GM12878 (cell line): ENCODE measurements around the gene ADGRG2. TPM values are rescaled to one million over a fixed set of nuclear protein-coding genes. Genes with fewer than 3 reads are reported as not detected.

Experiments used
- ATAC-seq: fragments of 200-7000 bp; cut with Tn5 transposase; 3 replicates; pipeline ENCODE4 v1.9.1; 2020; ENCODE audit warnings: mild to moderate bottlenecking, moderate library complexity
- BruUV-seq: library from RNA; stranded (reverse); fragments of 400-500 nt; replicated peaks from 2 replicates; lab custom pipeline; 2021; lab: Mats Ljungman, UMichigan
- CTCF ChIA-PET: fragments of 300-600 bp; sonication (Branson Sonifier 250); formaldehyde crosslinking; extraction: SDS; loops from one replicate; lab custom pipeline; 2021; ENCODE audit warnings: inconsistent platforms; lab: Yijun Ruan, JAX
- POLR2A ChIA-PET: fragments of 350-600 bp; formaldehyde crosslinking; extraction: SDS; loops from one replicate; lab custom pipeline; 2021; ENCODE audit warnings: inconsistent platforms; lab: Charles Lee
- RAD21 ChIA-PET: fragments of 300-600 bp; sonication (Branson Sonifier 250); formaldehyde crosslinking; loops from one replicate; lab custom pipeline; 2023; ENCODE audit warnings: antibody characterized with exemption; ENCODE audit not compliant: unreplicated experiment; lab: Charles Lee
- SMC1A ChIA-PET: fragments of 300-600 bp; sonication (Branson Sonifier 250); formaldehyde crosslinking; loops from one replicate; lab custom pipeline; 2023; ENCODE audit not compliant: unreplicated experiment, uncharacterized antibody; lab: Charles Lee
- DNase-seq: peaks from one replicate; pipeline ENCODE4 v3.0.0-alpha.2; 2011; ENCODE audit warnings: low read depth, low spot score
- FAIRE-seq: peaks from 3 replicates; lab custom pipeline; 2011; peaks lifted over from hg19 to GRCh38; lab: Jason Lieb, UNC
- H2AFZ ChIP-seq: 2 replicates; pipeline ENCODE4 v1.6.0; 2011; ENCODE audit warnings: low read depth, low read length, control low read depth; ENCODE audit not compliant: control insufficient read depth
- H3K27ac ChIP-seq: 2 replicates; pipeline ENCODE4 v1.5.1; 2011; ENCODE audit warnings: control low read depth; ENCODE audit not compliant: control insufficient read depth, insufficient read depth
- H3K27me3 ChIP-seq, 2 experiments: replicated peaks in 1 of 2; 2 replicates each; pipeline versions ENCODE4 v1.6.0 to v1.6.1; 2011; ENCODE audit warnings: low read length in 1 of 2; ENCODE audit not compliant: control insufficient read depth in 2 of 2, insufficient read depth in 2 of 2
- H3K36me3 ChIP-seq, 2 experiments: 2 replicates each; pipeline ENCODE4 v1.5.1; 2011; ENCODE audit warnings: low read length in 1 of 2; ENCODE audit not compliant: control insufficient read depth in 2 of 2, insufficient read depth in 2 of 2
- H3K4me1 ChIP-seq: 2 replicates; pipeline ENCODE4 v1.6.1; 2011; ENCODE audit warnings: mild to moderate bottlenecking, low read length, moderate library complexity, mixed read lengths; ENCODE audit not compliant: control insufficient read depth, insufficient read depth
- H3K4me2 ChIP-seq: 2 replicates; pipeline ENCODE4 v1.6.0; 2011; ENCODE audit warnings: control low read depth; ENCODE audit not compliant: control insufficient read depth, insufficient read depth
- H3K4me3 ChIP-seq: fragments of 200-600 bp; sonication (generic); 2 replicates; pipeline ENCODE4 v1.5.1; 2016
- H3K79me2 ChIP-seq: 2 replicates; pipeline ENCODE4 v1.6.0; 2011; ENCODE audit warnings: low read length; ENCODE audit not compliant: control insufficient read depth, insufficient read depth
- H3K9ac ChIP-seq: 2 replicates; pipeline ENCODE4 v1.8.0; 2011; ENCODE audit warnings: low read length, control low read depth, mixed read lengths; ENCODE audit not compliant: control insufficient read depth, insufficient read depth
- H3K9me3 ChIP-seq: replicated peaks from 3 replicates; pipeline ENCODE4 v1.5.1; 2011; ENCODE audit warnings: mild to moderate bottlenecking, low read length; ENCODE audit not compliant: control insufficient read depth, insufficient read depth
- H4K20me1 ChIP-seq: 2 replicates; pipeline ENCODE4 v1.6.0; 2011; ENCODE audit not compliant: control insufficient read depth, insufficient read depth
- BMI1 ChIP-seq: fragments of 450-650 bp; IDR thresholded peaks from 2 replicates; pipeline ENCODE4 v1.6.1; 2016; ENCODE audit warnings: mild to moderate bottlenecking, moderate library complexity, borderline replicate concordance
- CHD4 ChIP-seq: fragments of 200-600 bp; sonication (generic); IDR thresholded peaks from 2 replicates; pipeline ENCODE4 v1.6.1; 2016; ENCODE audit warnings: mild to moderate bottlenecking
- CREM ChIP-seq: IDR thresholded peaks from 2 replicates; pipeline ENCODE4 v1.6.1; 2014; ENCODE audit warnings: antibody characterized with exemption, low read depth
- EGR1 ChIP-seq, 2 experiments: IDR thresholded peaks; 1 replicate in 1 of 2; 2 replicates in 1 of 2; pipeline ENCODE4 v1.6.1; 2011 to 2012; ENCODE audit warnings: low read depth in 2 of 2, low read length in 2 of 2, borderline replicate concordance in 1 of 2, mild to moderate bottlenecking in 1 of 2, moderate library complexity in 1 of 2
- FOXM1 ChIP-seq: IDR thresholded peaks from 2 replicates; pipeline ENCODE4 v1.6.1; 2012; ENCODE audit warnings: low read depth, mild to moderate bottlenecking, inconsistent platforms, low read length, moderate library complexity
- IKZF2 ChIP-seq, 2 experiments: fragments of 450-650 bp; IDR thresholded peaks; 2 replicates each; pipeline ENCODE4 v1.6.1; 2017; ENCODE audit warnings: mild to moderate bottlenecking in 2 of 2, moderate library complexity in 2 of 2
- PML ChIP-seq: IDR thresholded peaks from 2 replicates; pipeline ENCODE4 v1.6.1; 2012; ENCODE audit warnings: low read length, inconsistent platforms
- SPI1 ChIP-seq: IDR thresholded peaks from 2 replicates; pipeline ENCODE4 v1.6.1; 2011; ENCODE audit warnings: low read depth, mild to moderate bottlenecking, low read length, moderate library complexity, borderline replicate concordance; ENCODE audit not compliant: insufficient read depth
- SREBF1 ChIP-seq: IDR thresholded peaks from 2 replicates; pipeline ENCODE4 v1.6.1; 2012; ENCODE audit warnings: mild to moderate bottlenecking, low read length
- ZNF24 ChIP-seq: fragments of 450-650 bp; IDR thresholded peaks from 2 replicates; pipeline ENCODE4 v1.6.1; 2017; ENCODE audit warnings: antibody characterized with exemption, mild to moderate bottlenecking
- ZZZ3 ChIP-seq: IDR thresholded peaks from 2 replicates; pipeline ENCODE4 v1.6.1; 2011; ENCODE audit warnings: low read depth; ENCODE audit not compliant: control insufficient read depth, insufficient read length
- WGBS: methylation state at CpG from one replicate; pipeline ENCODE4 v1.1.6; 2016; ENCODE audit warnings: low lambda C conversion rate; ENCODE audit not compliant: insufficient replicate concordance, insufficient coverage; ENCODE audit errors: missing lambda C conversion rate; 5-methylcytosine and 5-hydroxymethylcytosine counted together
- in situ Hi-C: fragments of 300-500 bp; cut with MboI; formaldehyde crosslinking; loops from 9 replicates; pipeline ENCODE4 v1.14.3; 2018; ENCODE audit warnings: mixed read lengths
- intact Hi-C: fragments of 100-400 bp; cut with micrococcal nuclease; formaldehyde crosslinking; loops from one replicate; pipeline ENCODE4 v1.14.2; 2022; ENCODE audit not compliant: unreplicated experiment
- polyA plus RNA-seq, 11 experiments: library from polyadenylated mRNA; depleted of rRNA in 4 of 11; unstranded in 6 of 11; stranded (reverse) in 5 of 11; fragments of >200 nt; fragmentation: Nextera tagmentation in 4 of 11; fragmentation: Illumina TruSeq in 1 of 11; extraction: Ambion mirVana in 4 of 11; extraction: Trizol in 1 of 11; gene quantifications; 1 replicate in 1 of 11; 2 replicates in 10 of 11; pipeline versions ENCODE4 v1.2.1 to v1.2.3, GENCODE V29; 2011 to 2016; ENCODE audit warnings: inconsistent platforms in 2 of 11, missing spikeins in 2 of 11, low read depth in 1 of 11
- total RNA-seq, 4 experiments: library from RNA; depleted of rRNA in 3 of 4; stranded (reverse); fragments of >200 nt in 3 of 4; fragmentation: Illumina TruSeq in 1 of 4; extraction: Trizol in 1 of 4; gene quantifications; 2 replicates each; pipeline versions ENCODE4 v1.2.1 to v1.2.3, GENCODE V29; 2013 to 2021
- TF ChIP-seq, protein P1 (sequence below), 3 experiments: IDR thresholded peaks in 2 of 3; conservative IDR thresholded peaks in 1 of 3; 2 replicates each; pipeline ENCODE4 v1.5.1; 2011; ENCODE audit warnings: low read depth in 3 of 3, low read length in 3 of 3, mild to moderate bottlenecking in 3 of 3, control low read depth in 2 of 3, moderate library complexity in 2 of 3, inconsistent platforms in 1 of 3, mixed read lengths in 1 of 3; ENCODE audit not compliant: control insufficient read depth in 2 of 3, insufficient read depth in 1 of 3; ENCODE audit errors: extremely low read depth in 1 of 3
- TF ChIP-seq, protein P2 (sequence below): fragments of 450-650 bp; IDR thresholded peaks from 2 replicates; pipeline ENCODE4 v1.6.1; 2017; ENCODE audit warnings: low read depth, mild to moderate bottlenecking, moderate library complexity

The ADGRG2 gene
- total and polyA plus RNA-seq, 10 of the 15 experiments (the other 5 are each of a cell fraction or from before 2014, with no cell fraction given): 0.02 to 0.29 (median 0.05) TPM; not detected in 5

DNA sequence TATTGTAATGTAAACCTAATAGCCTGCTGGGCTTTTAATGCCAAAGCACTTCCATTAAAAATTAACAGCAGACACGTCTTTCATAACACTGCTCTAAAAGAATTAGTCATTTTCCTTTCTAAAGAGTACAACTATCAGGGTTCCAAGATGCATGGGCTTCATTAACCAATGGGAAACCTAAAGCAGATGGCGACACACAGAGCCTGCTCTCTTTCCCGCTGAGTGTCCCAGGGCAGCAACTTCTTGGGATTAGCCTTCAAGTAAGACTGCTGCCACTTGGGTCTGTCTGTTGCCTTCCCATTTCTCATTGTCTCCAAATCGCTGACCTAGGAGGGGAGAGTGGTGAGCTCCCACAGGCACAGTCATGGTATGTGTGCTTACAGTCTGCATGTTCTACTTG is 124.4 kb downstream of the ADGRG2 start:
- in situ Hi-C loops (no loop called here), intact Hi-C loops (no loop called here)
- no peaks in the 10 kb centered on the region for H3K4me1 ChIP-seq
- H4K20me1 ChIP-seq: no peaks in the 10 kb centered on the region
- H3K27ac ChIP-seq: no peak overlapping the region
- CTCF ChIA-PET: no interaction called here
- no peak overlapping the region for H2AFZ ChIP-seq
- DNase-seq: no peak
- no peaks in the 10 kb centered on the region for H3K79me2 ChIP-seq
- BruUV-seq: no TSS peak
- no peak overlapping the region for H3K9ac ChIP-seq
- no peaks in the 10 kb centered on the region for H3K27me3 ChIP-seq
- 27% methylated on average over 4 of the region's 4 CpGs for WGBS
- RAD21 ChIA-PET: no interaction called here
- H3K4me3 ChIP-seq: no peak overlapping the region
- H3K36me3 ChIP-seq: no peaks in the 10 kb centered on the region
- no peak overlapping the region for H3K4me2 ChIP-seq
- SMC1A ChIA-PET: no interaction called here
- no peak for ATAC-seq
- POLR2A ChIA-PET: no interaction called here
- no peak for FAIRE-seq
- TF ChIP-seq EGR1 (IDR thresholded peaks at IDR 0.05; ENCODE audit: borderline replicate concordance in 1 of 2, low read depth in 2 of 2, low read length in 2 of 2) (no peak), CREM (no peak), PML (no peak), BMI1 (no peak), ZZZ3 (no peak)
- TF ChIP-seq, protein P1, sequence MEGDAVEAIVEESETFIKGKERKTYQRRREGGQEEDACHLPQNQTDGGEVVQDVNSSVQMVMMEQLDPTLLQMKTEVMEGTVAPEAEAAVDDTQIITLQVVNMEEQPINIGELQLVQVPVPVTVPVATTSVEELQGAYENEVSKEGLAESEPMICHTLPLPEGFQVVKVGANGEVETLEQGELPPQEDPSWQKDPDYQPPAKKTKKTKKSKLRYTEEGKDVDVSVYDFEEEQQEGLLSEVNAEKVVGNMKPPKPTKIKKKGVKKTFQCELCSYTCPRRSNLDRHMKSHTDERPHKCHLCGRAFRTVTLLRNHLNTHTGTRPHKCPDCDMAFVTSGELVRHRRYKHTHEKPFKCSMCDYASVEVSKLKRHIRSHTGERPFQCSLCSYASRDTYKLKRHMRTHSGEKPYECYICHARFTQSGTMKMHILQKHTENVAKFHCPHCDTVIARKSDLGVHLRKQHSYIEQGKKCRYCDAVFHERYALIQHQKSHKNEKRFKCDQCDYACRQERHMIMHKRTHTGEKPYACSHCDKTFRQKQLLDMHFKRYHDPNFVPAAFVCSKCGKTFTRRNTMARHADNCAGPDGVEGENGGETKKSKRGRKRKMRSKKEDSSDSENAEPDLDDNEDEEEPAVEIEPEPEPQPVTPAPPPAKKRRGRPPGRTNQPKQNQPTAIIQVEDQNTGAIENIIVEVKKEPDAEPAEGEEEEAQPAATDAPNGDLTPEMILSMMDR (IDR thresholded peaks at IDR 0.05 in 2 of 3, conservative IDR thresholded peaks at IDR 0.05 in 1 of 3; ENCODE audit: control insufficient read depth in 2 of 3, extremely low read depth in 1 of 3, insufficient read depth in 1 of 3, low read depth in 3 of 3, low read length in 3 of 3): no peak
- H3K9me3 ChIP-seq: no peaks in the 10 kb centered on the region

DNA sequence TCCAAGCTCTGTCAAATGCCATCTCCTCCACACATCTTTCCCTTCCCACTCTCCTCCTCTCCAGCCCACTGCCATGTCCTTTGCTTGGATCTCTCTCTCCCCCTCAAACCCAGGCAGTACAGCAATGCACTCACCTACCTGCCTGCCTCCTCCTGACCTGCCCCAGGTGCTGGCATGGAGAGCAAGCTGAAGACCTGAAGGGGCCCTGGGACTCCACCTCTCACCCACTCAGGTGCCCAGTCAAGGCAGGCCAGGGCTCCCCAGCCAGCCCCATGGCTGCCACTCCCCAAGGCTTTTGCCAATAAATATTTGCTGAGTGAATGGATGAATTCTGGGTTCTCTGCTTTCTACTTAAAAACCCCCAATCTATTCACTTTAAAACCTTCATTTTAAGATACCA is 125.7 kb downstream of the ADGRG2 start:
- Histone ChIP-seq H3K36me3 (no peaks in the 10 kb centered on the region), H3K4me2 (no peak overlapping the region), H3K4me1 (no peaks in the 10 kb centered on the region), H3K9me3 (no peaks in the 10 kb centered on the region), H2AFZ (no peak overlapping the region), H3K9ac (no peak overlapping the region), H3K27me3 (no peaks in the 10 kb centered on the region; a peak in 1 of 4 replicates), H3K27ac (no peak overlapping the region), H3K4me3 (no peak overlapping the region), H4K20me1 (no peaks in the 10 kb centered on the region), H3K79me2 (no peaks in the 10 kb centered on the region)
- SMC1A ChIA-PET: no interaction called here
- RAD21 ChIA-PET: no interaction called here
- CTCF ChIA-PET: interaction anchor here (2.7 kb wide), 1 partner anchor 11 kb away, joined by 9 read pairs; no protein-coding TSS in a partner anchor
- in situ Hi-C loops: no loop called here
- intact Hi-C loops: no loop called here
- DNase-seq: no peak
- no peak for FAIRE-seq
- ATAC-seq: no peak
- POLR2A ChIA-PET: no interaction called here
- no TSS peak for BruUV-seq
- no peak for TF ChIP-seq IKZF2 (IDR thresholded peaks at IDR 0.05)
- no peak for TF ChIP-seq FOXM1
- TF ChIP-seq ZNF24: no peak
- TF ChIP-seq SREBF1: no peak
- TF ChIP-seq, protein P2, sequence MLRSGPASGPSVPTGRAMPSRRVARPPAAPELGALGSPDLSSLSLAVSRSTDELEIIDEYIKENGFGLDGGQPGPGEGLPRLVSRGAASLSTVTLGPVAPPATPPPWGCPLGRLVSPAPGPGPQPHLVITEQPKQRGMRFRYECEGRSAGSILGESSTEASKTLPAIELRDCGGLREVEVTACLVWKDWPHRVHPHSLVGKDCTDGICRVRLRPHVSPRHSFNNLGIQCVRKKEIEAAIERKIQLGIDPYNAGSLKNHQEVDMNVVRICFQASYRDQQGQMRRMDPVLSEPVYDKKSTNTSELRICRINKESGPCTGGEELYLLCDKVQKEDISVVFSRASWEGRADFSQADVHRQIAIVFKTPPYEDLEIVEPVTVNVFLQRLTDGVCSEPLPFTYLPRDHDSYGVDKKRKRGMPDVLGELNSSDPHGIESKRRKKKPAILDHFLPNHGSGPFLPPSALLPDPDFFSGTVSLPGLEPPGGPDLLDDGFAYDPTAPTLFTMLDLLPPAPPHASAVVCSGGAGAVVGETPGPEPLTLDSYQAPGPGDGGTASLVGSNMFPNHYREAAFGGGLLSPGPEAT: no peak
- TF ChIP-seq SPI1: no peak
- TF ChIP-seq CHD4: no peak
